ENCODE measurements around the gene TLX2. TPM values are rescaled to one million over a fixed set of nuclear protein-coding genes. Genes with fewer than 3 reads are reported as not detected.
"Not testable (repeated sequence)": the region's sequence is repeated elsewhere in the genome, so short reads cannot be mapped to it uniquely, and the experiment has no call there.

Gene TLX2
- polyA plus RNA-seq, 3 donors, result not detected

- no peak for TF ChIP-seq CTCF (IDR thresholded peaks at IDR 0.05)
- no peak for DNase-seq
- Histone ChIP-seq H3K27me3 (ENCODE audit: control insufficient read depth in 2 of 2, insufficient read depth in 2 of 2, low read length in 2 of 2) (no peaks in the 10 kb centered on the region), H3K4me2 (replicated peaks; ENCODE audit: extremely low read depth, low read length, poor library complexity, severe bottlenecking) (no peak overlapping the region), H4K20me1 (ENCODE audit: insufficient read depth, low read length) (peaks cover 23% of the 10 kb centered on the region), H3K36me3 (replicated peaks in 1 of 2; ENCODE audit: control insufficient read depth in 1 of 2, insufficient read depth in 2 of 2, low read length in 2 of 2) (peaks cover 20 to 28% of the 10 kb centered on the region in 2 donors), H3K79me2 (ENCODE audit: insufficient read depth, low read length) (peaks cover 24% of the 10 kb centered on the region), H3K4me3 (replicated peaks in 1 of 3; ENCODE audit: low read depth in 2 of 3, low read length in 3 of 3) (no peak overlapping the region), H3K9me3 (replicated peaks in 1 of 2; ENCODE audit: control insufficient read depth in 1 of 2, insufficient read depth in 1 of 2, low read length in 2 of 2) (no peaks in the 10 kb centered on the region), H3K27ac (ENCODE audit: low read depth in 1 of 2, low read length in 2 of 2) (no peak overlapping the region), H3K4me1 (ENCODE audit: control insufficient read depth in 1 of 2, insufficient read depth in 2 of 2, low read length in 2 of 2) (peaks cover 32 to 41% of the 10 kb centered on the region in 2 donors), H2AFZ (ENCODE audit: insufficient read depth, low read depth, low read length, poor library complexity, severe bottlenecking) (no peak overlapping the region), H3K9ac (ENCODE audit: insufficient read depth, low read length, poor library complexity, severe bottlenecking) (no peak overlapping the region)
- H3K9me3 Mint-ChIP-seq, result no peaks in the 10 kb centered on the region
- peaks cover 0 to 2% (median 2%) of the 10 kb centered on the region in 3 donors for H3K27me3 Mint-ChIP-seq (ENCODE audit: low read depth in 3 of 3)
- intact Hi-C loops (cut with micrococcal nuclease), result no loop called here
- H3K4me3 Mint-ChIP-seq, result no peak overlapping the region
- 86% methylated on average over 3 of the region's 6 CpGs for WGBS (ENCODE audit: insufficient coverage)
- peak overlapping the region in 2 of 7 donors; percentile 48 to 57 for H3K27ac Mint-ChIP-seq
- peaks cover 54% of the 10 kb centered on the region for H3K4me1 Mint-ChIP-seq
- H3K36me3 Mint-ChIP-seq, result peaks cover 15 to 20% of the 10 kb centered on the region in 2 donors
Measured at GRCh38 chr2:74560591-74560990, 46.3 kb downstream of the TLX2 start.

- H3K27me3 Mint-ChIP-seq (ENCODE audit: low read depth in 3 of 3); H3K27me3 ChIP-seq (ENCODE audit: control insufficient read depth in 2 of 2, insufficient read depth in 2 of 2, low read length in 2 of 2); H3K4me3 ChIP-seq (replicated peaks in 1 of 3; ENCODE audit: low read depth in 2 of 3, low read length in 3 of 3); H2AFZ ChIP-seq (ENCODE audit: insufficient read depth, low read depth, low read length, poor library complexity, severe bottlenecking); intact Hi-C loops (cut with micrococcal nuclease); H3K9ac ChIP-seq (ENCODE audit: insufficient read depth, low read length, poor library complexity, severe bottlenecking); H3K4me3 Mint-ChIP-seq; H3K9me3 ChIP-seq (replicated peaks in 1 of 2; ENCODE audit: control insufficient read depth in 1 of 2, insufficient read depth in 1 of 2, low read length in 2 of 2); DNase-seq; H3K9me3 Mint-ChIP-seq; H3K27ac ChIP-seq (ENCODE audit: low read depth in 1 of 2, low read length in 2 of 2); H3K4me2 ChIP-seq (replicated peaks; ENCODE audit: extremely low read depth, low read length, poor library complexity, severe bottlenecking): not testable (repeated sequence)
- H3K27ac Mint-ChIP-seq, result peak overlapping the region in 1 of 7 donors; percentile 48
- Histone ChIP-seq H3K79me2 (ENCODE audit: insufficient read depth, low read length) (peaks cover 20% of the 10 kb centered on the region), H3K36me3 (replicated peaks in 1 of 2; ENCODE audit: control insufficient read depth in 1 of 2, insufficient read depth in 2 of 2, low read length in 2 of 2) (peaks cover 20 to 28% of the 10 kb centered on the region in 2 donors), H3K4me1 (ENCODE audit: control insufficient read depth in 1 of 2, insufficient read depth in 2 of 2, low read length in 2 of 2) (peaks cover 31 to 41% of the 10 kb centered on the region in 2 donors), H4K20me1 (ENCODE audit: insufficient read depth, low read length) (peaks cover 23% of the 10 kb centered on the region)
- H3K4me1 Mint-ChIP-seq, result peaks cover 54% of the 10 kb centered on the region
- WGBS (ENCODE audit: insufficient coverage), result 100% methylated on average over 1 of the region's 1 CpG
- peaks cover 15 to 19% of the 10 kb centered on the region in 2 donors for H3K36me3 Mint-ChIP-seq
Measured at GRCh38 chr2:74561022-74561421, 46.8 kb downstream of the TLX2 start.

Data from CD14-positive monocyte (primary cell).